Iris pigment epithelial cell (primary cell): ENCODE measurements around the gene TRMT1.

Experiments used
- DNase-seq: peaks from one replicate; pipeline ENCODE4 v3.0.0-alpha.2; 2011; ENCODE audit warnings: low read depth

The TRMT1 gene

GRCh38 chr19:13122980-13123957, 6.7 kb upstream of the TRMT1 start:
- DNase-seq, result no peak

DNA sequence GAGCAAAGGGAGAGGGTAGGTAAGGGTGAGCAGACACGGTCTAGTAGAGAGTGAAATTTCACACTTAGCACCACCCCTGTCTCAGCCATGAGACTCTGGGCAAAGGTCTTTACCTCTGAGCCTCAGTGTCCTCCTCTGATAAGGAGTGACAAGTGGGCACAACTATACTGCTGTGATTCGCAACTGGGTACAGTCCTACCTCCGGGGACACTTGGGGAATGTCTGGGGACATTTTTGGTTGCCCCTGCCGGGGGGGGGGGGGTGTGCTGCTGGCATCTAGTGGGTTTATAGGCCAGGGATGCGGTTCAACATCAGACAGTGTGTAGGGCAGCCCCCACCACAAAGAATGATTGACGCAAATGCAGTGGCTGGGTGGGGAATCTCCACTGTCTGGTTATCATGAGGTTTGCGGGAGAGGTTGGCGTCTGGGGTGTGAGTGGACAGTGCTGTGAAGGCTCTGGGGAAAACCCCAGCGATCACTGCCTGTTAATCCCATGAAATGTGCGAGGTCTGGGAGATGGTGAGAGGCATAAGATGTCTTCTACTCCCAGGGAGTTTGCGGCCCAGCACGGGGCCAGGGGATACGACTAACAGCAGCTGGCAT, 5.8 kb upstream of the TRMT1 start:
- DNase-seq, result peak; percentile 41

GRCh38 chr19:13121551-13122274, 5.2 kb upstream of the TRMT1 start:
- DNase-seq, result no peak

DNA sequence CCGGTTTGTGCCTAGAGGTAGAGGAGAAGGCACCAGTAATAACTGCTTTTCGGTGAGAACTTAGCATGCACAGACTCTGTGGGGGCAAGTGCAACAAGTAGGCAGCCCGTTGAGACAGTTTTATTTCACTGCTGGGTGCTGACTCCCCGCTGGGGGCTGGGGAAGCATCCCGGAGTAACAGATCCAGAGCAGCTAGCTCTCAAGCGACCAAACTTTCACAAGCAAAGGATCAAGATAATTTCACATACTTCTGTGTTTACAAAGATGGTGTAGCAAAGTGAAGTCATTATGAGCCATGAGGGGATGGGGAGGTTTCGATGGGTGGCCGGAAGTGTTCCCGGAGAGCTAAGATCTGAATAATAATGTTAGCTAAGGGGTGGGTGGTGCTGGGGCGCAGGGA, 4.3 kb upstream of the TRMT1 start:
- peak; percentile 90 for DNase-seq

DNA sequence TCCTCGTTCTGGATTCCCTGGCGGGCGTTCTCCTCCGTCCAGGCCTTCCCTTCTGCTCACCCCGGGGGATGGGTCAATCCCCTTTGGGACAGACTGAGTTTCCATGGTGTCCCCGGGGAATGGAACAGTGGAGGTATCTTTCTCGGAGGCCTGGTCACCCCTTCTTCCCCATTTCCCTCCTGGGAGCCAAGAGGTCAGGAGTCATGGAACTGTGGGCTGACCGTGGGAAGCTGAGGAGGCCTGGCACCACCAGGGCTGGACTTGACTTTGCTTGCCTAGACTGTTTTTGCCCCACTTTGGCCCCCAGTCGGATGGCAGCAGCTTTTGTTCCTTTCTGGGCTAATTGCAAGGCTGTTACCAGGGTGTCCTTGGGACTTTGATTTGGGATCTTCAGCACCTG, 3.5 kb upstream of the TRMT1 start:
- DNase-seq, result no peak

GRCh38 chr19:13119627-13120026, 3.1 kb upstream of the TRMT1 start:
- DNase-seq, result peak; percentile 42

DNA sequence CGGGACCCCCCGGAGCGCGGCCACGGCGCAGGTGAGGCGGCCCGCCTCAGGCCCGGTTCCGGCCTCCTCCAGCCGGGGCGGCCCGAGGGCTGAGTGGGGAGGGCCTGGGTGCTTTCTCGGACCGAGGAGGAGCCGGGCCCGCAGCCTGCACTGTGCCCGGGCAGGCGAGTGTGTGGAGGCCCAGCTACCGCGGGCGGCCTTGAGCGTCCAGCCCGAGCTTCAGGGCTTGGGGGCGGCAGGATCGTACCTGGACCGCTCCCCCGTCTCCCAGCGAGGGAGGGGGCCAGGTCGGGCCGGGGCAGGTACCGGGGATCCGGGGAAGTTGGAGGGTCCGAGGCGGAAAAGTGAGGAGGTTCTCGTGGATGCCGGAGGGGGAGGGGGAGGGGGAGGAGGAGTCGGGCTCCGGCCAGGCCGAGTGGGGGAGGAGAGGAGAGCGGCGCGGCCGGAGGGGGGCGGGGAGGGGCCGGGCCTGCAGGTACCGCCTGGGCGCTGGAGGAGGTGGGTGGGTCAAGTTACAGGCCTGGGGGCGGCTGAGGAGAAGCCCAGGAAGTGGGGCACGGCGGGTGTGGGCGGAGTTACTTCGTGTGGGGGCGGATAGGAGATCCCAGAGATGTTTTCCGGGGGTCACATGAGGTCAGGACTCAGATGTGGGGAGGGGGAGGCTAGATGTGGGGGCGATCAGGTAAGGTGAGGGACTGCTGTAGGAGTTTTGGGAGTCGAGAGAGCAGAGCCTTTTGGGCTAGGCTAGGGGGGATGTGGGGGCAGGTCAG, 2.1 kb upstream of the TRMT1 start:
- peak; percentile 55 for DNase-seq

DNA sequence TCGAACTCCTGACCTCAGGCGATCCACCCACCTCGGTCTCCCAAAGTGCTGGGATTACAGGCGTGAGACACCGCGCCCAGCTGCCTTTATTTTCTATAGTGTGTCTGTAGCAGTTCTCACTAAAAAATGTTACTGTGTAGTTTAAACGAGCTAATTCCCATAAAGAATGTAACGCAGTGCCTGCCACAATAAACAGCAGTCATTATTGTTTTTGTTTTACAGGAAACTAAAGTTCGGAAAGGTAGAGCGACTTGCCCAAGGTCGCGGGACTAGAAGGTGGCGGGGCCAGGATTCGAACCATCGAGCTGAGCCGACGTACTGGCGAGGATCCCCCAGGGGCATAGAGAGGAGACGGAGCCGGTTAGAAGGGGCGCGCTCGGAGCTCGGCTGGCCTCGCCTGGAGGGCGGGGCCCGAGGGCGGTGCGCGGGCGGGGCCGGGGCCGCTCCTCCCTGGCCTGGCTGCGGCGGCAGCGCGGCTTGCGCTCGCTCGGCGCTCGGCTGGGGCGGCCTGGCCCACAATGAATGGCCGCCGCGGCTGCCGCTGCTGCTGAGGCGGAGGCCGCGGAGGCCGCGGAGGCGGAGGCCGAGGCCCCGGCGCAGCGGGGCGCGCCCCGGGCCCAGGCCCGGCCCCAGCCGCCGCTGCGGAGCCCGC, 1.4 kb upstream of the TRMT1 start, which contains the start of gene NACC1:
NACC1 (plus strand) TSS at position 493 of the 652 bp plus-strand sequence. CDS start 16,944 bp downstream, outside the sequence.
- DNase-seq, result peak; percentile 88

DNA sequence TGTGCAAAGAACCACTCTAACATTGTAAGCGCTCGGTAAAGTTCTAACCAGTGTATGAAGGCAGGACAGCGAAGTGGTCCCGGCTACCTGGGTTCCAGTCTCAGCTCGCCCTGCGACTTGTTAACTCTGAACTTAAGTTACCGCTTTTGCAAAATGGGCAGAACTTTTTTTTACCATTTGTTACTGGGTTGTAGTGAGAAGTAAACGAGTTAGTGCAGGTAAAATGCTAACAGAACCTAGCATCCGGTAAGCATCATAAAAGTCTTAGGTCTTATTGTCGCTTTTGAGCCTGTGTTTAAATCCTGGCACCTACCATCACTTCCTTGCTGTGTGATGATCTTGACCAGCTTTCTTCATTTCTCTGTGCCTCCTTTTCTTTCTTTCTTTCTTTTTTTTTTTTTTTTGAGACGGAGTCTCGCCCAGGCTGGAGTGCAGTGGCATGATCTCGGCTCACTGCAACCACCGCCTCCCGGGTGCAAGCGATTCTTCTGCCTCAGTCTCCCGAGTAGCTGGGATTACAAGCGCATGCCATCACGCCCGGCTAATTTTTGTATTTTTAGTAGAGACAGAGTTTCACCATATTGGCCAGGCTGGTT, 734 bp upstream of the TRMT1 start:
- no peak for DNase-seq

DNA sequence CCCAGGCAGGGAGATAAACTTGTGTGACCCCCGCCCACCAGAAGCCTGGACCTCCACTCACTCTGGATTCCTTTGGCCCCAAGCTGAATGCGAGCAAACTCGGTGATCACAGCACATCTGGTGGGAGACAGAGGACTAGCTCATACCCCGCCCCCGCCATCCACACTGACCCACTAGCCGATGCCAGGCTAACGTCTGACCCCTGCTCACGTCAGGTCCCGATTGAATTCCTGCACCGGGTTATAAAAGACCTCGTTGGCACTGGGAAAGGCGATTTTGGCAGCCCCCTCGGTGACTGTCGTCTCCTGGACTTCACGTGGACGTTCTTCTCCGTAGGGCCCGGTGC, 631 bp downstream of the TRMT1 start:
- no peak for DNase-seq

DNA sequence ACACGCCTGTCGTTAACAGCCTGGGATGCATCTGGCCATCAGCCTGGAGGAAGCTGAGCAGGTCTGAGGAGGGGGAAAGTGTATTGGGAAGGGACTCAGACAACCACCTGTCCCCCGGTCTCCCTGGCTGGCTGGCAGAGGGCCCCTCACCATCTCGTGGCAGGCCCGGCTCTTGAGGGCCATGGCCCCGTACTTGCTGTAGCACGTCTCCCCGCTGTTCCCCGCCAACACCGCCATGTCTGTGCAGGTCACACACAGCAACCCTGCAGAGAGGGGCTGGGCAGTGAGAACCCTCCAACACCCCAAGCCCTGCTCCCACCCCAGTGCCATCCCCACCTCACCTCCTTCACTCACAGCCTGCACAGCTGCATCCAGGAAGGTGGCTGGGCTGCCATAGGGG, 4.0 kb downstream of the TRMT1 start:
- no peak for DNase-seq

GRCh38 chr19:13110099-13110610, 6.4 kb downstream of the TRMT1 start:
- no peak for DNase-seq

DNA sequence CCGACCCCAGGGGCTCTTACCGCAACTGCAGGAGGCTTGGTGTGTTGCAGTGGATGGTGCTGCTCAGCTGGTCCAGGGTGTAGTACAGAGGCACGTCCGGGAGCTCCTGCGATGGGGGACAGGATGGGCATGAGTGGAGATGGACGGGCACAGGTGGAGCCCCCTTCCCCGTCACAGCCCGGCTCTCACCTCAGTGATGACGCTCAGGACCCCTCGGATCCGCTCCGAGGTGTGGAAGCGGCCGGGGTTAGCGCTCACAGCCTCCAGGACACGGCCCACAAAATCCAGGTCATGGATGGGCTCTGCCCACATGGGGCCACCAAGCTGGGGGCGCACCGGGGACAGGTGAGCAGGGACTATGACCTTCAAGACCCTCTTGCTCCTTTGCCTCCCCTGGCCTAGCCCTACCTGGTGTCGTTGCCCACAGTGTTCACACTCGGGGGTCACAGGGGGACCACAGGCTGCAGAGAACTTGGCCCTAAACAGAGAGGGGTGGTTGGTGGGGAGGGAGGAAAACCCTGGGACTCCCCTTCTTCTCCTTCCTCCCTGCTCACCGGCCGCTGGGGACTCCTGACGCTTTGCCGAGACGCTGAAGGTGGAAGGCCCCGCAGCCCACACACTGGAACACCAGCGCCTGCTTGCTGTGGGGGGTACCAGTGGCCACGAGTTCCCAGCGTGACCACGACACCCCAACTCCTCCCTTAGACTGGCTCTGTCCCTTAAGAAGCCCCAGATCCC, 7.0 kb downstream of the TRMT1 start:
- no peak for DNase-seq

- no peak for DNase-seq
Observed at GRCh38 chr19:13104848-13105711, 11.5 kb downstream of the TRMT1 start.

DNA sequence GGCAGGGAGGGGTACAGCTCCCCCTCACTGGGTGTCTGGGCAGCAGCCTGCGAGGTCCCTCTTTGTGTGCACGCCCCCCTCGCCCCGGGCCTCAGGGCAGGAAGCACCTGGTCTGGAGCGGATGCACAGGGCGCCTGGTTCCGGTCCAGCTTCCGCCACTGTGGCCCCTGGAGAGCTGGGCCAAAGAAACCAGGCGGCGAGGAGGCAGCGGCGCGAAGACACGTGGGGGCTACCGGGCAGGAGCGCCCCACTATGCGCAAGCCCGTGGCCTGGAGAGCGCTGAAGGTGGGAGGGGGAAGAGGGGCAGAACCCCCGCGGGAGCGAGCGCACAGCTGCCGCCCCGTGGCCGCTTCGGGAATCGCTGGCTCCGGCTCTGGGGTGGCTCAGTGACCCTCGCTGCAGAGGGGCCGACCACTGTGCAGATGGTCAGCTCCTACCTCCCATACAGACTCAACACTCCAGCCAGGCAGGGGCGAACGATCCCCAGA, 12.1 kb downstream of the TRMT1 start:
- no peak for DNase-seq

DNA sequence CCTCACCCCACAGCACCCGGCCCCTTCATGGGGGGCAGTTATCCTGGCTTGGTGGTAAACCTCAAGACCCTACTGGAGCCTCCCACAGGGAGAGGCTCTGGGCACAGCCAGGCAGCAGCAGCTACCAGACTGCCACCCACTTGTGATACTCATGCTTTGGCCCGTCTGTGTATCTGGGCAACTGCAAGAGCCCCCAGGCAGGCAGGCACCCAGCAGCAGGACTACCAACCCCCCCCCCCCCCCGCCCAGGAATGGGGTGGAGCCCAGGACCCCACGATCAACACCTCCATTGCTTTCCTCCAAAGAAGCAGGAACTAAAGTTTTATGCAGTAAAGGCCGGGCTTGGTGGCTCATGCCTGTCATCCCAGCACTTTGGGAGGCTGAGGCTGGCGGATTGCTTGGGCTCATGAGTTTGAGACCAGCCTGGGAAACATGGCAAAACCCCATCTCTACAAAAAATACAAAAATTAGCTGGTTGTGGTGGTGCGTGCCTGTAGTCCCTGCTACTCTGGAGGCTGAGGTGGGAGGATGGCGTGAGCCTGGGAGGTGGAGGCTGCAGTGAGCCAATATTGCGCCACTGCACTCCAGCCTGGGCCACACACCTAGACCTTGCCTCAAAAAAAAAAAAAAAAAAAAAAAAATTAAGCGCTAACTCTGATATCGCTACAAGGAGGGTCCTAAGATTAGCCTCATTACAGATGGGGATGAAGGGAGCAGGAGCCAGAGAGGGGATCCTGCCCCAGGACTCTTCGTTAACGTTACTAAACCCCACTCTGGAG, 12.8 kb downstream of the TRMT1 start:
- no peak for DNase-seq

- peak; percentile 53 for DNase-seq
Observed at GRCh38 chr19:13102666-13103580, 13.6 kb downstream of the TRMT1 start, which contains the start of gene LYL1. LYL1 (minus strand) TSS chr19:13102858; CDS start chr19:13101171, 1,687 bp downstream.
